GM21529 (cell line): ENCODE data around the gene RBBP8NL.

Experiments
- ATAC-seq: cut with Tn5 transposase; IDR thresholded peaks from one replicate; pipeline ENCODE4 v1.9.1; 2021; ENCODE audit not compliant: unreplicated experiment

RBBP8NL gene

GRCh38 chr20:62427172-62428001 is at the start of gene RBBP8NL:
TSS of gene RBBP8NL (minus strand) at chr20:62427539. CDS start at chr20:62419647, 7,892 bp downstream.
- no peak for ATAC-seq

GRCh38 chr20:62476056-62476838 is 48.9 kb upstream of the RBBP8NL start:
- ATAC-seq, result no peak

GRCh38 chr20:62475772-62476055 is 48.4 kb upstream of the RBBP8NL start, which contains the start of gene GATA5:
TSS of gene GATA5 (minus strand) at chr20:62475995. CDS start at chr20:62475521, 474 bp downstream.
- ATAC-seq, result no peak

- ATAC-seq, result no peak
Observed at GRCh38 chr20:62475027-62475771, 47.9 kb upstream of the RBBP8NL start.

- no peak for ATAC-seq
Observed at GRCh38 chr20:62474604-62475026, 47.3 kb upstream of the RBBP8NL start.

GRCh38 chr20:62473717-62474603 is 46.6 kb upstream of the RBBP8NL start:
- ATAC-seq, result no peak

GRCh38 chr20:62472941-62473585 is 45.7 kb upstream of the RBBP8NL start:
- no peak for ATAC-seq

GRCh38 chr20:62472138-62472940 is 45.0 kb upstream of the RBBP8NL start:
- ATAC-seq, result no peak

GRCh38 chr20:62470459-62470858 is 43.1 kb upstream of the RBBP8NL start:
- ATAC-seq, result no peak

GRCh38 chr20:62470001-62470400 is 42.7 kb upstream of the RBBP8NL start:
- no peak for ATAC-seq

GRCh38 chr20:62469352-62469751 is 42.0 kb upstream of the RBBP8NL start:
- no peak for ATAC-seq

- no peak for ATAC-seq
Observed at GRCh38 chr20:62466806-62467537, 39.6 kb upstream of the RBBP8NL start.

- ATAC-seq, result no peak
Observed at GRCh38 chr20:62466072-62466760, 38.9 kb upstream of the RBBP8NL start.

- no peak for ATAC-seq
Observed at GRCh38 chr20:62464990-62465389, 37.7 kb upstream of the RBBP8NL start.

GRCh38 chr20:62464425-62464770 is 37.1 kb upstream of the RBBP8NL start:
- ATAC-seq, result no peak

- no peak for ATAC-seq
Observed at GRCh38 chr20:62463651-62464424, 36.5 kb upstream of the RBBP8NL start.

- no peak for ATAC-seq
Observed at GRCh38 chr20:62462976-62463592, 35.7 kb upstream of the RBBP8NL start.
